HepG2 (cell line): ENCODE data around the gene DSCAM. TPM values are rescaled to one million over a fixed set of nuclear protein-coding genes. Genes with fewer than 3 reads are reported as not detected.

Experiments
- ATAC-seq: fragments of 200-7000 bp; cut with Tn5 transposase; 3 replicates; pipeline ENCODE4 v1.9.1; 2020; ENCODE audit warnings: mild to moderate bottlenecking, moderate library complexity
- BruUV-seq: library from RNA; stranded (reverse); fragments of 400-500 nt; replicated peaks from 2 replicates; lab custom pipeline; 2021; lab: Mats Ljungman, UMichigan
- CTCF ChIA-PET: fragments of 300-600 bp; formaldehyde crosslinking; extraction: SDS; loops from one replicate; lab custom pipeline; 2021; ENCODE audit warnings: low total read pairs, inconsistent platforms, low intra/inter-chr PET ratio; lab: Yijun Ruan, JAX
- POLR2A ChIA-PET: fragments of 350-600 bp; sonication (Branson Sonifier 250); formaldehyde crosslinking; loops from one replicate; lab custom pipeline; 2020; ENCODE audit warnings: antibody characterized with exemption, inconsistent platforms; lab: Yijun Ruan, JAX
- DNase-seq: peaks from one replicate; pipeline ENCODE4 v3.0.0-alpha.2; 2015; ENCODE audit warnings: low spot score
- FAIRE-seq: peaks from 3 replicates; lab custom pipeline; 2011; peaks lifted over from hg19 to GRCh38; lab: Jason Lieb, UNC
- H2AFZ ChIP-seq: one replicate; pipeline ENCODE4 v1.6.1; 2011; ENCODE audit warnings: low read length, inconsistent platforms
- H3K27ac ChIP-seq: fragments of 300-600 bp; 3 replicates; pipeline ENCODE4 v1.8.0; 2011; ENCODE audit warnings: mixed run types, mild to moderate bottlenecking, mixed read lengths, low read length, inconsistent platforms; ENCODE audit not compliant: insufficient read depth; ENCODE audit errors: extremely low read length
- H3K27me3 ChIP-seq, 2 experiments: fragments of 200-600 bp in 1 of 2; 2 replicates in 1 of 2; 3 replicates in 1 of 2; pipeline versions ENCODE4 v1.6.0 to v1.8.0; 2011; ENCODE audit warnings: low read length in 2 of 2, mild to moderate bottlenecking in 2 of 2, moderate library complexity in 2 of 2, inconsistent platforms in 1 of 2; ENCODE audit not compliant: insufficient read depth in 2 of 2, control insufficient read depth in 1 of 2
- H3K36me3 ChIP-seq, 2 experiments: fragments of 200-600 bp in 1 of 2; replicated peaks in 1 of 2; 2 replicates in 1 of 2; 3 replicates in 1 of 2; pipeline versions ENCODE4 v1.5.1 to v1.8.0; 2011; ENCODE audit warnings: low read length in 2 of 2, inconsistent platforms in 1 of 2; ENCODE audit not compliant: insufficient read depth in 2 of 2, control insufficient read depth in 1 of 2
- H3K4me1 ChIP-seq: 2 replicates; pipeline ENCODE4 v1.5.1; 2012; ENCODE audit warnings: low read length, inconsistent platforms; ENCODE audit not compliant: insufficient read depth
- H3K4me2 ChIP-seq: 2 replicates; pipeline ENCODE4 v1.6.0; 2011; ENCODE audit warnings: low read depth, low read length, inconsistent platforms
- H3K4me3 ChIP-seq, 3 experiments: fragments of 200-600 bp in 1 of 3; sonication (generic), shearing (Covaris generic) in 1 of 3; replicated peaks in 1 of 3; 2 replicates each; pipeline ENCODE4 v1.5.1; 2011 to 2016; ENCODE audit warnings: low read length in 3 of 3, inconsistent platforms in 2 of 3, low read depth in 2 of 3, mild to moderate bottlenecking in 2 of 3, control low read depth in 1 of 3, mixed read lengths in 1 of 3; ENCODE audit not compliant: insufficient read depth in 1 of 3
- H3K79me2 ChIP-seq: one replicate; pipeline ENCODE4 v1.6.1; 2011; ENCODE audit warnings: low read length, inconsistent platforms; ENCODE audit not compliant: insufficient read depth
- H3K9ac ChIP-seq: 2 replicates; pipeline ENCODE4 v1.6.0; 2011; ENCODE audit warnings: mild to moderate bottlenecking, low read depth, low read length, inconsistent platforms; ENCODE audit not compliant: insufficient read depth
- H3K9me3 ChIP-seq: 2 replicates; pipeline ENCODE4 v1.5.1; 2012; ENCODE audit warnings: mild to moderate bottlenecking, low read length
- H4K20me1 ChIP-seq: 2 replicates; pipeline ENCODE4 v1.6.0; 2011; ENCODE audit warnings: inconsistent platforms, mild to moderate bottlenecking, low read length, moderate library complexity; ENCODE audit not compliant: insufficient read depth
- CBX5 ChIP-seq: sonication (generic); formaldehyde crosslinking; IDR thresholded peaks from 2 replicates; pipeline ENCODE4 v1.4.0; 2020; ENCODE audit warnings: missing genetic modification reagents, borderline replicate concordance
- GTF2F1 ChIP-seq: fragments of 150-350 bp; IDR thresholded peaks from 2 replicates; pipeline ENCODE4 v1.6.1; 2014; ENCODE audit warnings: low read length
- NAIF1 ChIP-seq: sonication (generic); formaldehyde crosslinking; IDR thresholded peaks from 2 replicates; pipeline ENCODE4 v1.5.0; 2020; ENCODE audit warnings: mild to moderate bottlenecking, missing genetic modification reagents, borderline replicate concordance
- PPARG ChIP-seq: conservative IDR thresholded peaks from 2 replicates; pipeline ENCODE4 v1.6.1; 2016; ENCODE audit warnings: missing biosample characterization, missing genetic modification reagents
- TEAD2 ChIP-seq: sonication (generic); formaldehyde crosslinking; IDR thresholded peaks from 2 replicates; pipeline ENCODE4 v1.9.0; 2021; ENCODE audit warnings: missing genetic modification reagents
- ZBTB4 ChIP-seq: sonication (generic); formaldehyde crosslinking; IDR thresholded peaks from 2 replicates; pipeline ENCODE4 v1.4.0; 2020; ENCODE audit warnings: missing genetic modification reagents, mild to moderate bottlenecking, borderline replicate concordance
- ZNF569 ChIP-seq: sonication (generic); formaldehyde crosslinking; IDR thresholded peaks from 2 replicates; pipeline ENCODE4 v1.5.0; 2020; ENCODE audit warnings: mild to moderate bottlenecking, missing genetic modification reagents, moderate library complexity, borderline replicate concordance
- ZNF761 ChIP-seq: sonication (generic); formaldehyde crosslinking; conservative IDR thresholded peaks from 2 replicates; pipeline ENCODE4 v1.4.0; 2020; ENCODE audit warnings: mild to moderate bottlenecking, missing genetic modification reagents
- ZNF782 ChIP-seq: sonication (generic); formaldehyde crosslinking; IDR thresholded peaks from 2 replicates; pipeline ENCODE4 v1.4.0; 2020; ENCODE audit warnings: missing genetic modification reagents, mild to moderate bottlenecking, borderline replicate concordance
- ZSCAN5A ChIP-seq: sonication (generic); formaldehyde crosslinking; IDR thresholded peaks from 2 replicates; pipeline ENCODE4 v1.8.0; 2022; ENCODE audit warnings: mild to moderate bottlenecking, missing genetic modification reagents, borderline replicate concordance
- WGBS: methylation state at CpG from one replicate; pipeline ENCODE4 v1.1.6; 2017; ENCODE audit warnings: low lambda C conversion rate; 5-methylcytosine and 5-hydroxymethylcytosine counted together
- in situ Hi-C: cut with HindIII; loops from 2 replicates; pipeline ENCODE4 v1.10.0; 2017; ENCODE audit warnings: low pct_unique_long_range_greater_than_20kb; ENCODE audit not compliant: extremely low pct_ligation_motif_present
- intact Hi-C: fragments of 100-400 bp; cut with micrococcal nuclease; formaldehyde crosslinking; loops from one replicate; pipeline ENCODE4 v1.10.0; 2022; ENCODE audit not compliant: unreplicated experiment
- polyA plus RNA-seq, 8 experiments: library from polyadenylated mRNA; depleted of rRNA in 3 of 8; stranded (reverse) in 7 of 8; unstranded in 1 of 8; fragments of >200 nt; fragmentation: Illumina TruSeq in 4 of 8; extraction: Trizol in 4 of 8; gene quantifications; 2 replicates each; pipeline versions ENCODE4 v1.2.1 to v1.2.3, GENCODE V29; 2011 to 2016; ENCODE audit warnings: low read depth in 4 of 8, missing spikeins in 1 of 8, mixed read lengths in 1 of 8; ENCODE audit not compliant: insufficient read depth in 1 of 8
- total RNA-seq, 5 experiments: library from RNA; depleted of rRNA; stranded (reverse); fragments of >200 nt; fragmentation: Illumina TruSeq; extraction: Trizol; gene quantifications; 2 replicates each; pipeline ENCODE4 v1.2.3, GENCODE V29; 2016; ENCODE audit warnings: low read depth in 1 of 5
- TF ChIP-seq, protein P1 (sequence below): sonication (generic); formaldehyde crosslinking; IDR thresholded peaks from 2 replicates; pipeline ENCODE4 v1.4.0; 2020; ENCODE audit warnings: missing genetic modification reagents

DSCAM gene
- total and polyA plus RNA-seq, 2 of the 13 experiments (the other 11 are each of a cell fraction or from before 2014, with no cell fraction given), result not detected

- Histone ChIP-seq H2AFZ (no peak overlapping the region), H3K36me3 (no peaks in the 10 kb centered on the region), H3K27ac (no peak overlapping the region), H3K4me1 (no peaks in the 10 kb centered on the region), H3K9me3 (peaks cover 54% of the 10 kb centered on the region), H3K27me3 (no peaks in the 10 kb centered on the region)
- WGBS, result 20% methylated on average over 4 of the region's 4 CpGs
- no peak for FAIRE-seq
- intact Hi-C loops, result no loop called here
- CTCF ChIA-PET, result no interaction called here
- TF ChIP-seq ZNF761 (CRISPR knock-in tag) (no peak), GTF2F1 (no peak), ZNF782 (CRISPR knock-in tag) (no peak), PPARG (CRISPR knock-in tag) (no peak), ZNF569 (no peak), TEAD2 (no peak), CBX5 (no peak), ZSCAN5A (CRISPR knock-in tag) (no peak), ZBTB4 (CRISPR knock-in tag) (no peak), NAIF1 (CRISPR knock-in tag) (no peak)
- TF ChIP-seq, protein P1, sequence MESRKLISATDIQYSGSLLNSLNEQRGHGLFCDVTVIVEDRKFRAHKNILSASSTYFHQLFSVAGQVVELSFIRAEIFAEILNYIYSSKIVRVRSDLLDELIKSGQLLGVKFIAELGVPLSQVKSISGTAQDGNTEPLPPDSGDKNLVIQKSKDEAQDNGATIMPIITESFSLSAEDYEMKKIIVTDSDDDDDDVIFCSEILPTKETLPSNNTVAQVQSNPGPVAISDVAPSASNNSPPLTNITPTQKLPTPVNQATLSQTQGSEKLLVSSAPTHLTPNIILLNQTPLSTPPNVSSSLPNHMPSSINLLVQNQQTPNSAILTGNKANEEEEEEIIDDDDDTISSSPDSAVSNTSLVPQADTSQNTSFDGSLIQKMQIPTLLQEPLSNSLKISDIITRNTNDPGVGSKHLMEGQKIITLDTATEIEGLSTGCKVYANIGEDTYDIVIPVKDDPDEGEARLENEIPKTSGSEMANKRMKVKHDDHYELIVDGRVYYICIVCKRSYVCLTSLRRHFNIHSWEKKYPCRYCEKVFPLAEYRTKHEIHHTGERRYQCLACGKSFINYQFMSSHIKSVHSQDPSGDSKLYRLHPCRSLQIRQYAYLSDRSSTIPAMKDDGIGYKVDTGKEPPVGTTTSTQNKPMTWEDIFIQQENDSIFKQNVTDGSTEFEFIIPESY, result no peak
- TF ChIP-seq, all 625 proteins: peak for 0
- H3K79me2 ChIP-seq, result no peaks in the 10 kb centered on the region
- BruUV-seq, result no TSS peak
- in situ Hi-C loops, result no loop called here
- H3K9ac ChIP-seq, result no peak overlapping the region
- POLR2A ChIA-PET, result no interaction called here
- DNase-seq (no peak), ATAC-seq (no peak)
- no peak overlapping the region for H3K4me2 ChIP-seq
- no peak overlapping the region for H3K4me3 ChIP-seq
- H4K20me1 ChIP-seq, result no peaks in the 10 kb centered on the region
Observed at GRCh38 chr21:40830836-40831235, 16.1 kb downstream of the DSCAM start.
